Glutamatergic neuron (in vitro differentiated cells): ENCODE measurements around the gene MICAL3. TPM values are rescaled to one million over a fixed set of nuclear protein-coding genes. Genes with fewer than 3 reads are reported as not detected.

Experiments used
- DNase-seq: peaks from one replicate; pipeline ENCODE4 v3.0.0; 2022
- H3K27ac Mint-ChIP-seq: one replicate; pipeline ENCODE4 v1.8.0; 2020; ENCODE audit warnings: mild to moderate bottlenecking, mixed read lengths, inconsistent platforms; ENCODE audit not compliant: unreplicated experiment
- H3K27me3 Mint-ChIP-seq: one replicate; pipeline ENCODE4 v1.8.0; 2020; ENCODE audit warnings: mild to moderate bottlenecking, moderate library complexity, mixed read lengths, inconsistent platforms; ENCODE audit not compliant: unreplicated experiment
- H3K36me3 Mint-ChIP-seq: one replicate; pipeline ENCODE4 v1.8.0; 2020; ENCODE audit warnings: mild to moderate bottlenecking, mixed read lengths, inconsistent platforms; ENCODE audit not compliant: unreplicated experiment
- H3K4me1 Mint-ChIP-seq: one replicate; pipeline ENCODE4 v1.8.0; 2020; ENCODE audit warnings: mild to moderate bottlenecking, low read depth, mixed read lengths, inconsistent platforms; ENCODE audit not compliant: unreplicated experiment
- H3K4me3 Mint-ChIP-seq: one replicate; pipeline ENCODE4 v1.8.0; 2020; ENCODE audit warnings: mild to moderate bottlenecking, mixed read lengths, inconsistent platforms; ENCODE audit not compliant: unreplicated experiment
- H3K9me3 Mint-ChIP-seq: one replicate; pipeline ENCODE4 v1.8.0; 2020; ENCODE audit warnings: mild to moderate bottlenecking, moderate library complexity, mixed read lengths, inconsistent platforms; ENCODE audit not compliant: unreplicated experiment
- microRNA-seq: library from miRNA; unstranded; fragments of <30 nt; microRNA quantifications from one replicate; pipeline ENCODE4, GENCODE V29; 2020; ENCODE audit not compliant: unreplicated experiment
- total RNA-seq: library from RNA; stranded (reverse); fragmentation: NEBNext Ultra II Directional; extraction: Animal tissue kit (Norgen Biotek cat#: 25700); gene quantifications from one replicate; pipeline ENCODE4 v1.2.1, GENCODE V29; 2021; ENCODE audit not compliant: unreplicated experiment
- TF ChIP-seq, protein P1 (sequence below): fragments of 200-600 bp; sonication (generic); IDR thresholded peaks from one replicate; pipeline ENCODE4 v1.5.0; 2021; ENCODE audit not compliant: partially characterized antibody, unreplicated experiment

MICAL3 gene
- total RNA-seq, 1 donor from 2014 or later = 132 TPM

DNA sequence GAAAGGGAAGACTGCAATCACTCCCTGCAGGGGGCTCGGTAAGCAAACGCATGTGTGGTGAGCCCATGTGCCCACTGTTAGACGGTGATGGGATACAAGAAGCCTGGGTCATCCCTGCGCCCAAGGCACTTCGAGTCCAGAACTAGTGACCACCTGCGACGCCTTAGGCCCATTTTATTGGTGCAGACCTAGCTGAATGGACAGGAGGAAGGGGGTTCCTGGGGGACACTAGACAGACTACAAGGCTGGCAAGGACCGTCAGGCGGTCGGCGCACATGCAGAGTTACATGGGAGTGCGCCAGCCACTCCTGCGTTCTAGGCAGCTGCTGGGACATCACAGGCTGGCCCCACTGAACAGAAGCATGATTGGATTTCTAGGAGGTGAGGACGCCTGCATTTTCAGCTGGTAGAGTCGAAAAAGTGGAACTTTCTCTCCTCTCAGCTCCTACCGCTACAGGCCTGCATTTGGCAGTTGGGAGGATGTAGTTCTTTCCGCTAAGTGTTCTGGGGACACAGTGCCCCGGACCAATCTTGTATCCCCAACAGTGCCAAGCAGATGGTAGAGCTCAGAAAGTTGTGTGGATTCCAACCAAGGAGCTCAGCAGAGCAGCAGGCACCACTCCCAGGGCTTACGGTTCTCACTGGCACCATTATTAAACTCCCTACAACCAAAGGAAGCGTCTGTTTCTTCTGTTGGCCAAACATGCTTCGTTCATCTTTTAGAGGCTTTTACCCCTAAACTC lies 285.8 kb downstream of the MICAL3 start:
- H3K36me3 Mint-ChIP-seq = no peaks in the 10 kb centered on the region
- H3K27me3 Mint-ChIP-seq = peaks cover 1% of the 10 kb centered on the region
- TF ChIP-seq, protein P1, sequence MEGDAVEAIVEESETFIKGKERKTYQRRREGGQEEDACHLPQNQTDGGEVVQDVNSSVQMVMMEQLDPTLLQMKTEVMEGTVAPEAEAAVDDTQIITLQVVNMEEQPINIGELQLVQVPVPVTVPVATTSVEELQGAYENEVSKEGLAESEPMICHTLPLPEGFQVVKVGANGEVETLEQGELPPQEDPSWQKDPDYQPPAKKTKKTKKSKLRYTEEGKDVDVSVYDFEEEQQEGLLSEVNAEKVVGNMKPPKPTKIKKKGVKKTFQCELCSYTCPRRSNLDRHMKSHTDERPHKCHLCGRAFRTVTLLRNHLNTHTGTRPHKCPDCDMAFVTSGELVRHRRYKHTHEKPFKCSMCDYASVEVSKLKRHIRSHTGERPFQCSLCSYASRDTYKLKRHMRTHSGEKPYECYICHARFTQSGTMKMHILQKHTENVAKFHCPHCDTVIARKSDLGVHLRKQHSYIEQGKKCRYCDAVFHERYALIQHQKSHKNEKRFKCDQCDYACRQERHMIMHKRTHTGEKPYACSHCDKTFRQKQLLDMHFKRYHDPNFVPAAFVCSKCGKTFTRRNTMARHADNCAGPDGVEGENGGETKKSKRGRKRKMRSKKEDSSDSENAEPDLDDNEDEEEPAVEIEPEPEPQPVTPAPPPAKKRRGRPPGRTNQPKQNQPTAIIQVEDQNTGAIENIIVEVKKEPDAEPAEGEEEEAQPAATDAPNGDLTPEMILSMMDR = no peak
- no peak for DNase-seq
- H3K9me3 Mint-ChIP-seq = peaks cover 4% of the 10 kb centered on the region
- no peak overlapping the region for H3K4me3 Mint-ChIP-seq
- peaks cover 1% of the 10 kb centered on the region for H3K4me1 Mint-ChIP-seq
- no peak overlapping the region for H3K27ac Mint-ChIP-seq

Small RNA genes within 50 kb of the gene (microRNA-seq; reads per million reads assigned to microRNA genes)
- gene MIR3198-1 = not detected
- not detected for gene MIR648

Other genes with a start within 250 kb of the MICAL3 start
- 49.8 TPM for gene PEX26, start 53.4 kb upstream of the MICAL3 start, total RNA-seq
- 3.7 TPM for gene TUBA8, start 86.2 kb upstream of the MICAL3 start, total RNA-seq
- gene USP18, start 125.6 kb upstream of the MICAL3 start, total RNA-seq = 5.3 TPM